WERI-Rb-1 (cell line): ENCODE data around the gene AP2M1.

ENCODE experiments used
- DNase-seq: peaks from one replicate; pipeline ENCODE4 v3.0.0-alpha.2; 2020
- H3K27ac ChIP-seq: fragments of 250-450 bp; sonication (Bioruptor Pico); 2 replicates; pipeline ENCODE4 v1.5.1; 2020; ENCODE audit warnings: mild to moderate bottlenecking, moderate library complexity
- H3K27me3 ChIP-seq: fragments of 250-450 bp; sonication (Bioruptor Pico); 2 replicates; pipeline ENCODE4 v1.5.1; 2021; ENCODE audit warnings: mild to moderate bottlenecking, low read depth, moderate library complexity; ENCODE audit not compliant: insufficient read depth, severe bottlenecking
- H3K36me3 ChIP-seq: fragments of 250-450 bp; sonication (Bioruptor Pico); 2 replicates; pipeline ENCODE4 v1.5.1; 2020; ENCODE audit warnings: mild to moderate bottlenecking, moderate library complexity
- H3K4me3 ChIP-seq: 2 replicates; pipeline ENCODE4 v1.5.1; 2011; ENCODE audit warnings: low read depth, mild to moderate bottlenecking, control low read depth, low read length
- H3K9me3 ChIP-seq: fragments of 250-450 bp; sonication (Bioruptor Pico); 2 replicates; pipeline ENCODE4 v1.5.1; 2021; ENCODE audit warnings: mild to moderate bottlenecking, moderate library complexity; ENCODE audit not compliant: severe bottlenecking
- TF ChIP-seq, protein P1 (sequence below): IDR thresholded peaks from 2 replicates; pipeline ENCODE4 v1.5.1; 2011; ENCODE audit warnings: low read depth, mild to moderate bottlenecking, control low read depth, inconsistent platforms, low read length

The AP2M1 gene

GRCh38 chr3:184203526-184203925 is 28.9 kb downstream of the AP2M1 start:
- Histone ChIP-seq H3K27me3 (no peaks in the 10 kb centered on the region), H3K27ac (no peak overlapping the region), H3K4me3 (no peak overlapping the region), H3K9me3 (no peaks in the 10 kb centered on the region), H3K36me3 (no peaks in the 10 kb centered on the region)
- DNase-seq = no peak
- TF ChIP-seq, protein P1, sequence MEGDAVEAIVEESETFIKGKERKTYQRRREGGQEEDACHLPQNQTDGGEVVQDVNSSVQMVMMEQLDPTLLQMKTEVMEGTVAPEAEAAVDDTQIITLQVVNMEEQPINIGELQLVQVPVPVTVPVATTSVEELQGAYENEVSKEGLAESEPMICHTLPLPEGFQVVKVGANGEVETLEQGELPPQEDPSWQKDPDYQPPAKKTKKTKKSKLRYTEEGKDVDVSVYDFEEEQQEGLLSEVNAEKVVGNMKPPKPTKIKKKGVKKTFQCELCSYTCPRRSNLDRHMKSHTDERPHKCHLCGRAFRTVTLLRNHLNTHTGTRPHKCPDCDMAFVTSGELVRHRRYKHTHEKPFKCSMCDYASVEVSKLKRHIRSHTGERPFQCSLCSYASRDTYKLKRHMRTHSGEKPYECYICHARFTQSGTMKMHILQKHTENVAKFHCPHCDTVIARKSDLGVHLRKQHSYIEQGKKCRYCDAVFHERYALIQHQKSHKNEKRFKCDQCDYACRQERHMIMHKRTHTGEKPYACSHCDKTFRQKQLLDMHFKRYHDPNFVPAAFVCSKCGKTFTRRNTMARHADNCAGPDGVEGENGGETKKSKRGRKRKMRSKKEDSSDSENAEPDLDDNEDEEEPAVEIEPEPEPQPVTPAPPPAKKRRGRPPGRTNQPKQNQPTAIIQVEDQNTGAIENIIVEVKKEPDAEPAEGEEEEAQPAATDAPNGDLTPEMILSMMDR = no peak

DNA sequence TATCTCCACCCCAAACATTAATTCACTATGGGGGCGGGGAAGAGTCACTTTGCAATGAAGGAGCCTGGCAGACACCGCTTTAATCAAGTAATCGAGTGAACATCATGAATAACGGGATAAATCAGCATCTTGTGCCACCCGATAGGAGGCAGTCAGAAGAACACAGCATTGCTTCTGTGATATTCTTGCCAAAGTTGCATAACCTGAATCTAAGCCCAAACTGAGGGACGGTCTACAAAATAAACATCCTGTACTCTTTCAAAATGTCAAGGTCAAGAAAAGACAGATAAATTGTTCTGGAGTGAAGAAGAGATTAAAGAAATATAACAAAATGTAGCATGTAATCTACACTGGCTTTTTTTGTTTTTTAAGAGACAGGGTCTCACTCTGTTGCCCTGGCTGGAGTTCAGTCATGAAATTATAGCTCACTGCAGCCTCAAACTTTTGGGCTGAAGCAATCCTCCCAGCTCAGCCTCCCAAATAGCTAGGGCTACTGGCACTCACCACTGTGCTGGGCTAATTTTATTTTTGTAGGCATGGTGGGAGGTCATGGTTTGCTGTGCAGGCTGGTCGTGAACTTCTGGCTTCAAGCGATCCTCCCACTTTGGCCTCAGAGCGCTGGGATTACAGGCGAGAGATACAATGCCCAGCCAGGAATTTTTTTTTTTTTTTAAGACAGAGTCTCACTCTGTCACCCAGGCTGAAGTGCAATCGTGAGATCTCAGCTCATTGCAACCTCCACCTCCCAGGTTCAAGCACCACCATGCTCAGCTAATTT is 34.7 kb downstream of the AP2M1 start:
- Histone ChIP-seq H3K9me3 (no peaks in the 10 kb centered on the region), H3K4me3 (no peak overlapping the region), H3K36me3 (no peaks in the 10 kb centered on the region), H3K27me3 (no peaks in the 10 kb centered on the region), H3K27ac (no peak overlapping the region)
- no peak for DNase-seq
- TF ChIP-seq, protein P1 = no peak

DNA sequence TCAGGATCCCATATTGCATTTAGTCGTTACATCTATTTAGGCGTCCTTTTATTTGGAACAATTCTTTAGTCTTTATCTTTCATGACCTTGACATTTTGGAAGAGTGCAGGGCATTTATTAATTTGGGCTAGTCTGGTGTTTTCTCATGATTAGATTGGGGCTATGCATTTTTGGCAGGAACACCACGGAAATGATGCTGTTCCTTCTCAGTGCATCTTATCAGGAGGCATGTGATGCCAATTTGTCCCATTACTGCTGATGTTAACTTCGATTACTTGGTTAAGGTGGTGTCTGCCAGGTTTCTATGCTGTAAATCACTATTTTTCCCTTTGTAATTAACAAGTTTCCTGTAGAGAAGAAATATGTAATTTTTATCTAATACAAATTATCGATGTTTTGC is 36.6 kb downstream of the AP2M1 start:
- no peaks in the 10 kb centered on the region for H3K27me3 ChIP-seq
- H3K27ac ChIP-seq = no peak overlapping the region
- TF ChIP-seq, protein P1 = no peak
- no peak overlapping the region for H3K4me3 ChIP-seq
- H3K36me3 ChIP-seq = no peaks in the 10 kb centered on the region
- no peak for DNase-seq
- no peaks in the 10 kb centered on the region for H3K9me3 ChIP-seq

- Histone ChIP-seq H3K9me3 (no peaks in the 10 kb centered on the region), H3K27me3 (no peaks in the 10 kb centered on the region), H3K36me3 (no peaks in the 10 kb centered on the region), H3K27ac (no peak overlapping the region), H3K4me3 (no peak overlapping the region)
- DNase-seq = no peak
- TF ChIP-seq, protein P1 = no peak
These were observed 37.1 kb downstream of the AP2M1 start for GRCh38 chr3:184211718-184212117.

DNA sequence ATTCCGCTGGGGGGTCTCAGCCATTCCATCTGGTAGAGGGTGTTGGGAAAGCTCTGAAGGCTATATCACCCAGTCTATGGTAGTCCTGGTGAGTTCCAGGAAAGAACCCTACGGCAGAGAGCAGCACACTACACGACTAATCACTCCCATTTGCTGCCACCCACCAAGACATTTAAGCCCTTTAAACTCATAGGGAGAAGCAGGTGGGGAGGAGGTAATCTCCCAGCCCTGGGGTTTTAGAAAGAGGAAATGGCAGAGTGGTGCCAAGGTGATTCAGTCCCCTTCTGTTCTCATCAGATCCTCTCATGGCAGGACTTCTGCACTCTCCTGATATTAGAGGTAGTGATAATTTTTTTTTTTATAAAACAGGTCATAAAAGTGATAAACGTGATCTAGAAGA is 44.2 kb downstream of the AP2M1 start:
- peak; percentile 59 for DNase-seq
- Histone ChIP-seq H3K27me3 (no peaks in the 10 kb centered on the region), H3K4me3 (no peak overlapping the region), H3K36me3 (no peaks in the 10 kb centered on the region), H3K27ac (no peak overlapping the region), H3K9me3 (no peaks in the 10 kb centered on the region)
- TF ChIP-seq, protein P1 = no peak

DNA sequence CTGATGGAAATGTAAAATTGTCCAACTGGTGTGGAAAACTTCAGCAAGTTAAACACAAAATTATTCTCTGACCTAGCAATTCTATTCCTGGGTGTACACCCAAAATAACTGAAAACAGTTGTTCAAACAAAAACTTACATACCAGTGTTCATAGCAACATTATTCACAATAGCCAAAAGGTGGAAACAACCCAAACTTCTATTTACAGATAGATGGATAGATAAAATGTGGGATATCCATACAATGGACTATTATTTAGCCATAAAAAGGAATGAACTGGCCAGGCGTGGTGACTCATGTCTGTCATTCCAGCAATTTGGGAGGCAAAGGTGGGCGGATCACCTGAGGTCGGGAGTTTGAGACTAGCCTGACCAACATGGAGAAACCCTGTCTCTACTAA is 47.9 kb downstream of the AP2M1 start:
- no peaks in the 10 kb centered on the region for H3K9me3 ChIP-seq
- DNase-seq = no peak
- TF ChIP-seq, protein P1 = no peak
- H3K27ac ChIP-seq = no peak overlapping the region
- no peaks in the 10 kb centered on the region for H3K36me3 ChIP-seq
- H3K4me3 ChIP-seq = no peak overlapping the region
- H3K27me3 ChIP-seq = no peaks in the 10 kb centered on the region
